H1 (cell line): ENCODE data around the gene HES2. TPM values are rescaled to one million over a fixed set of nuclear protein-coding genes. Genes with fewer than 3 reads are reported as not detected.

Experiments
- BACH1 ChIP-seq: IDR thresholded peaks from 2 replicates; pipeline ENCODE4 v1.6.1; 2012; ENCODE audit warnings: low read length, improper control_type of control experiment
- NANOG ChIP-seq: IDR thresholded peaks from 2 replicates; pipeline ENCODE4 v1.6.1; 2011; ENCODE audit warnings: low read length, low read depth, mild to moderate bottlenecking, inconsistent platforms; ENCODE audit not compliant: insufficient read depth, poor library complexity, severe bottlenecking
- POLR2AphosphoS5 ChIP-seq: IDR thresholded peaks from 2 replicates; pipeline ENCODE4 v1.6.1; 2011; ENCODE audit warnings: low read depth, low read length
- RBBP5 ChIP-seq: IDR thresholded peaks from 2 replicates; pipeline ENCODE4 v1.7.1; 2012; ENCODE audit warnings: low read depth, mild to moderate bottlenecking, inconsistent platforms, low read length, moderate library complexity, borderline replicate concordance
- SIN3A ChIP-seq, 2 experiments: IDR thresholded peaks in 1 of 2; conservative IDR thresholded peaks in 1 of 2; 2 replicates each; pipeline ENCODE4 v1.6.1; 2011 to 2012; ENCODE audit warnings: low read length in 2 of 2, improper control_type of control experiment in 1 of 2, low read depth in 1 of 2, mild to moderate bottlenecking in 1 of 2
- polyA plus RNA-seq, 7 experiments: library from polyadenylated mRNA; depleted of rRNA in 3 of 7; stranded (reverse) in 5 of 7; unstranded in 2 of 7; fragments of >200 nt in 5 of 7; fragments of 200-250 nt in 2 of 7; gene quantifications; 1 replicate in 5 of 7; 2 replicates in 1 of 7; 4 replicates in 1 of 7; pipeline versions ENCODE4 v1.2.1 to v1.2.3, GENCODE V29; 2011 to 2013; ENCODE audit warnings: missing spikeins in 2 of 7, mixed read lengths in 2 of 7
- total RNA-seq: library from RNA; stranded (reverse); fragmentation: NEBNext Ultra II Directional; extraction: Animal tissue kit (Norgen Biotek cat#: 25700); gene quantifications from 2 replicates; pipeline ENCODE4 v1.2.1, GENCODE V29; 2021

HES2 gene
- total and polyA plus RNA-seq, 2 of the 8 experiments (the other 6 are each of a cell fraction or from before 2014, with no cell fraction given), result 0.15 to 0.53 TPM

- TF ChIP-seq NANOG, result no peak
- no peak for TF ChIP-seq POLR2AphosphoS5
- TF ChIP-seq BACH1, result no peak
- TF ChIP-seq SIN3A (conservative IDR thresholded peaks at IDR 0.05 in 1 of 2, IDR thresholded peaks at IDR 0.05 in 1 of 2; ENCODE audit: low read depth in 1 of 2, low read length in 2 of 2), result no peak
- no peak for TF ChIP-seq RBBP5
These were observed 23.8 kb upstream of the HES2 start (continued) for GRCh38 chr1:6443339-6444115.
